ENCODE results near the gene RABEP2. TPM values are rescaled to one million over a fixed set of nuclear protein-coding genes. Genes with fewer than 3 reads are reported as not detected.
A peak's percentile ranks its signal among the peaks of the same experiment; 100 is the strongest.

RABEP2 gene
- total and polyA plus RNA-seq, 2 experiments from 2014 or later: 11.8 to 27.2 TPM

DNA sequence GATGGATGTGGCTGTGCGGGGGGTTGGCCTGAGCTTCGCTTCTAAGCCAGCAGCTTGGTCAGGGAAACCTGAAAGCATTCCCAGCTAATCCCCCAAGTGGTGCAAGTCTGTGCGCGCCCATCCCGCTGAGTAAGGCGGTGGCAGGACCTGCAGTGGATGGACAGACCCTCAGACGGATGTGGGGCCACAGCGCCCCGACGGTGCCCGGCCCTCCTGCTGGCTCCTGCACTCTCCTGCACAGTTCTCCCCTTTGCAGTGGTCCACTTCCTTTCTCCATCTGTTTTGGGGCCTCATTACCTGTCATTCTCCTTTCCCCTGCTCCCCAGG lies 44.5 kb downstream of the RABEP2 start (continued):
- TF ChIP-seq, protein P1, sequence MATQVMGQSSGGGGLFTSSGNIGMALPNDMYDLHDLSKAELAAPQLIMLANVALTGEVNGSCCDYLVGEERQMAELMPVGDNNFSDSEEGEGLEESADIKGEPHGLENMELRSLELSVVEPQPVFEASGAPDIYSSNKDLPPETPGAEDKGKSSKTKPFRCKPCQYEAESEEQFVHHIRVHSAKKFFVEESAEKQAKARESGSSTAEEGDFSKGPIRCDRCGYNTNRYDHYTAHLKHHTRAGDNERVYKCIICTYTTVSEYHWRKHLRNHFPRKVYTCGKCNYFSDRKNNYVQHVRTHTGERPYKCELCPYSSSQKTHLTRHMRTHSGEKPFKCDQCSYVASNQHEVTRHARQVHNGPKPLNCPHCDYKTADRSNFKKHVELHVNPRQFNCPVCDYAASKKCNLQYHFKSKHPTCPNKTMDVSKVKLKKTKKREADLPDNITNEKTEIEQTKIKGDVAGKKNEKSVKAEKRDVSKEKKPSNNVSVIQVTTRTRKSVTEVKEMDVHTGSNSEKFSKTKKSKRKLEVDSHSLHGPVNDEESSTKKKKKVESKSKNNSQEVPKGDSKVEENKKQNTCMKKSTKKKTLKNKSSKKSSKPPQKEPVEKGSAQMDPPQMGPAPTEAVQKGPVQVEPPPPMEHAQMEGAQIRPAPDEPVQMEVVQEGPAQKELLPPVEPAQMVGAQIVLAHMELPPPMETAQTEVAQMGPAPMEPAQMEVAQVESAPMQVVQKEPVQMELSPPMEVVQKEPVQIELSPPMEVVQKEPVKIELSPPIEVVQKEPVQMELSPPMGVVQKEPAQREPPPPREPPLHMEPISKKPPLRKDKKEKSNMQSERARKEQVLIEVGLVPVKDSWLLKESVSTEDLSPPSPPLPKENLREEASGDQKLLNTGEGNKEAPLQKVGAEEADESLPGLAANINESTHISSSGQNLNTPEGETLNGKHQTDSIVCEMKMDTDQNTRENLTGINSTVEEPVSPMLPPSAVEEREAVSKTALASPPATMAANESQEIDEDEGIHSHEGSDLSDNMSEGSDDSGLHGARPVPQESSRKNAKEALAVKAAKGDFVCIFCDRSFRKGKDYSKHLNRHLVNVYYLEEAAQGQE (IDR thresholded peaks at IDR 0.05; ENCODE audit: unreplicated experiment): no peak

DNA sequence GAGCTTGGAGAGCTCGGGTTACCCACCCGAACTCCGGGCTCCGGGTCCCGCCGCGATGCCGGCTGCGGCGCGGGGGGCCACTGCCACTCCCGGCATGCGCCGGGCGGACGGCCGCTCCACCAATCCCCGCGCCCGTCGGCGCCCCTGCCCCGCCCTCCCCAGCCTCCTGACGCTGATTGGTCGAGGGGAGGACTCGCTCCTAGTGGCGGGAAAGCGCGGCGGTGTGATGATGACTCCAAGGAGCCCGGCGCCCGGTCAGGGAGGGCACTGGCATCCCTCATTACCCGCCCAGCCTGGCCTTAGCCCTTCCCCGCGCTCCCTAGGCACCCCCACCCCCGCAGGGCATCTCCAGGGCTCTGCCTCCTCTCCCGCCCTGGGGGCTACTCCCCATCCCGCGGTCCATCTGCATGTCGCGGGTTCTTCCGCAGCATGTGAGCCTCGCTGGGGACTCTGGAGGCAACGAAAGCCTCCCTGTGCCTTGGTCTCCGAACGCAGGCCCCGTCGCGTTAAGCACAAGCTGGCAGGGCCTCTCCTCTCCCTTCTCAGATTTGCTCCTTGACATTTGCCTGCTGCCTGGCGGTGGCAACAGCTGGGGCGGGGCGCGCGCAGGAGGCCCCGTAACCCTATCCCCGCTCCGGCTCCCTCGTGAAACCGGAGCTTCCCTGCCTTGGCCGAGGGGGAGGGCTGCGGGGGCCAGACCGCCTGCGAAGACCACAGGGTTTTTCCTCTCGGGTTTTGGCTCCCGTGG lies 45.0 kb downstream of the RABEP2 start:
- peak; percentile 71 for ATAC-seq
- H3K36me3 ChIP-seq (ENCODE audit: insufficient read depth): no peaks in the 10 kb centered on the region
- H3K4me3 ChIP-seq: peak overlapping the region; percentile 91
- H3K27me3 ChIP-seq (ENCODE audit: insufficient read depth): peaks cover 22% of the 10 kb centered on the region; the same call in 1 of the 2 replicates
- peaks cover 6% of the 10 kb centered on the region; the same call in 2 of the 3 replicates for H3K36me3 Mint-ChIP-seq (ENCODE audit: low read depth)
- peaks cover 61% of the 10 kb centered on the region for H3K4me1 Mint-ChIP-seq
- H3K4me3 Mint-ChIP-seq: peak overlapping the region; percentile 92
- no peaks in the 10 kb centered on the region; the same call in 1 of the 3 replicates for H3K9me3 Mint-ChIP-seq
- peak overlapping the region; percentile 94 for H2AFZ ChIP-seq
- peak overlapping the region; percentile 99 for H3K4me2 ChIP-seq
- no peak for TF ChIP-seq ZNF114 (CRISPR knock-in tag; IDR thresholded peaks at IDR 0.05)
- TF ChIP-seq EZH2 (IDR thresholded peaks at IDR 0.05; ENCODE audit: low read depth, unreplicated experiment): no peak
- TF ChIP-seq CREB1 (CRISPR knock-in tag; IDR thresholded peaks at IDR 0.05; ENCODE audit: low read depth): no peak; the same call in 1 of the 2 replicates
- no peak for TF ChIP-seq NANOG (IDR thresholded peaks at IDR 0.05; ENCODE audit: borderline replicate concordance)
- TF ChIP-seq, protein P2, sequence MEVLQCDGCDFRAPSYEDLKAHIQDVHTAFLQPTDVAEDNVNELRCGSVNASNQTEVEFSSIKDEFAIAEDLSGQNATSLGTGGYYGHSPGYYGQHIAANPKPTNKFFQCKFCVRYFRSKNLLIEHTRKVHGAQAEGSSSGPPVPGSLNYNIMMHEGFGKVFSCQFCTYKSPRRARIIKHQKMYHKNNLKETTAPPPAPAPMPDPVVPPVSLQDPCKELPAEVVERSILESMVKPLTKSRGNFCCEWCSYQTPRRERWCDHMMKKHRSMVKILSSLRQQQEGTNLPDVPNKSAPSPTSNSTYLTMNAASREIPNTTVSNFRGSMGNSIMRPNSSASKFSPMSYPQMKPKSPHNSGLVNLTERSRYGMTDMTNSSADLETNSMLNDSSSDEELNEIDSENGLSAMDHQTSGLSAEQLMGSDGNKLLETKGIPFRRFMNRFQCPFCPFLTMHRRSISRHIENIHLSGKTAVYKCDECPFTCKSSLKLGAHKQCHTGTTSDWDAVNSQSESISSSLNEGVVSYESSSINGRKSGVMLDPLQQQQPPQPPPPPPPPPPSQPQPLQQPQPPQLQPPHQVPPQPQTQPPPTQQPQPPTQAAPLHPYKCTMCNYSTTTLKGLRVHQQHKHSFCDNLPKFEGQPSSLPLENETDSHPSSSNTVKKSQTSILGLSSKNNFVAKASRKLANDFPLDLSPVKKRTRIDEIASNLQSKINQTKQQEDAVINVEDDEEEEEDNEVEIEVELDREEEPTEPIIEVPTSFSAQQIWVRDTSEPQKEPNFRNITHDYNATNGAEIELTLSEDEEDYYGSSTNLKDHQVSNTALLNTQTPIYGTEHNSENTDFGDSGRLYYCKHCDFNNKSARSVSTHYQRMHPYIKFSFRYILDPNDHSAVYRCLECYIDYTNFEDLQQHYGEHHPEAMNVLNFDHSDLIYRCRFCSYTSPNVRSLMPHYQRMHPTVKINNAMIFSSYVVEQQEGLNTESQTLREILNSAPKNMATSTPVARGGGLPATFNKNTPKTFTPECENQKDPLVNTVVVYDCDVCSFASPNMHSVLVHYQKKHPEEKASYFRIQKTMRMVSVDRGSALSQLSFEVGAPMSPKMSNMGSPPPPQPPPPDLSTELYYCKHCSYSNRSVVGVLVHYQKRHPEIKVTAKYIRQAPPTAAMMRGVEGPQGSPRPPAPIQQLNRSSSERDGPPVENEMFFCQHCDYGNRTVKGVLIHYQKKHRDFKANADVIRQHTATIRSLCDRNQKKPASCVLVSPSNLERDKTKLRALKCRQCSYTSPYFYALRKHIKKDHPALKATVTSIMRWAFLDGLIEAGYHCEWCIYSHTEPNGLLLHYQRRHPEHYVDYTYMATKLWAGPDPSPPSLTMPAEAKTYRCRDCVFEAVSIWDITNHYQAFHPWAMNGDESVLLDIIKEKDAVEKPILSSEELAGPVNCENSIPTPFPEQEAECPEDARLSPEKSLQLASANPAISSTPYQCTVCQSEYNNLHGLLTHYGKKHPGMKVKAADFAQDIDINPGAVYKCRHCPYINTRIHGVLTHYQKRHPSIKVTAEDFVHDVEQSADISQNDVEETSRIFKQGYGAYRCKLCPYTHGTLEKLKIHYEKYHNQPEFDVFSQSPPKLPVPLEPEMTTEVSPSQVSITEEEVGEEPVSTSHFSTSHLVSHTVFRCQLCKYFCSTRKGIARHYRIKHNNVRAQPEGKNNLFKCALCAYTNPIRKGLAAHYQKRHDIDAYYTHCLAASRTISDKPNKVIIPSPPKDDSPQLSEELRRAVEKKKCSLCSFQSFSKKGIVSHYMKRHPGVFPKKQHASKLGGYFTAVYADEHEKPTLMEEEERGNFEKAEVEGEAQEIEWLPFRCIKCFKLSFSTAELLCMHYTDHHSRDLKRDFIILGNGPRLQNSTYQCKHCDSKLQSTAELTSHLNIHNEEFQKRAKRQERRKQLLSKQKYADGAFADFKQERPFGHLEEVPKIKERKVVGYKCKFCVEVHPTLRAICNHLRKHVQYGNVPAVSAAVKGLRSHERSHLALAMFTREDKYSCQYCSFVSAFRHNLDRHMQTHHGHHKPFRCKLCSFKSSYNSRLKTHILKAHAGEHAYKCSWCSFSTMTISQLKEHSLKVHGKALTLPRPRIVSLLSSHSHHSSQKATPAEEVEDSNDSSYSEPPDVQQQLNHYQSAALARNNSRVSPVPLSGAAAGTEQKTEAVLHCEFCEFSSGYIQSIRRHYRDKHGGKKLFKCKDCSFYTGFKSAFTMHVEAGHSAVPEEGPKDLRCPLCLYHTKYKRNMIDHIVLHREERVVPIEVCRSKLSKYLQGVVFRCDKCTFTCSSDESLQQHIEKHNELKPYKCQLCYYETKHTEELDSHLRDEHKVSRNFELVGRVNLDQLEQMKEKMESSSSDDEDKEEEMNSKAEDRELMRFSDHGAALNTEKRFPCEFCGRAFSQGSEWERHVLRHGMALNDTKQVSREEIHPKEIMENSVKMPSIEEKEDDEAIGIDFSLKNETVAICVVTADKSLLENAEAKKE (CRISPR knock-in tag; IDR thresholded peaks at IDR 0.05): no peak
- no peak for TF ChIP-seq JUNB (IDR thresholded peaks at IDR 0.05; ENCODE audit: unreplicated experiment)
- TF ChIP-seq POLR2AphosphoS5 (IDR thresholded peaks at IDR 0.05; ENCODE audit: low read depth): peak; percentile 68
- no peaks in the 10 kb centered on the region; the same call in 1 of the 2 replicates for H4K20me1 ChIP-seq (replicated peaks; ENCODE audit: insufficient read depth)
- peak; percentile 93 for DNase-seq (ENCODE audit: low spot score)
- H3K9me2 ChIP-seq (ENCODE audit: insufficient read depth): no peaks in the 10 kb centered on the region
- H3K27ac Mint-ChIP-seq: peak overlapping the region; percentile 89
- peaks cover 10% of the 10 kb centered on the region for H3F3A ChIP-seq (replicated peaks; ENCODE audit: low read depth)
- H3K79me2 ChIP-seq (replicated peaks; ENCODE audit: insufficient read depth): no peaks in the 10 kb centered on the region
- H3K27ac ChIP-seq (ENCODE audit: low read depth): peak overlapping the region; percentile 84
- H3K27me3 Mint-ChIP-seq (ENCODE audit: insufficient read depth, low read depth, poor library complexity): peaks cover 31% of the 10 kb centered on the region
- H3K4me1 ChIP-seq (ENCODE audit: insufficient read depth): peaks cover 36% of the 10 kb centered on the region
